Neural progenitor cell (in vitro differentiated cells): Measurements from ENCODE around the gene STRIP1.

ENCODE experiments used
- EZH2 ChIP-seq: fragments of 200-600 bp; sonication (generic); IDR thresholded peaks from 2 replicates; pipeline ENCODE4 v1.6.1; 2017; ENCODE audit warnings: antibody characterized with exemption, mild to moderate bottlenecking, moderate library complexity
- EZH2phosphoT487 ChIP-seq: fragments of 200-600 bp; sonication (generic); IDR thresholded peaks from 2 replicates; pipeline ENCODE4 v1.6.1; 2017; ENCODE audit warnings: antibody characterized with exemption
- TF ChIP-seq, protein P1 (sequence below): fragments of 200-600 bp; sonication (generic); IDR thresholded peaks from 2 replicates; pipeline ENCODE4 v1.5.1; 2017; ENCODE audit warnings: antibody characterized with exemption, mild to moderate bottlenecking

DNA sequence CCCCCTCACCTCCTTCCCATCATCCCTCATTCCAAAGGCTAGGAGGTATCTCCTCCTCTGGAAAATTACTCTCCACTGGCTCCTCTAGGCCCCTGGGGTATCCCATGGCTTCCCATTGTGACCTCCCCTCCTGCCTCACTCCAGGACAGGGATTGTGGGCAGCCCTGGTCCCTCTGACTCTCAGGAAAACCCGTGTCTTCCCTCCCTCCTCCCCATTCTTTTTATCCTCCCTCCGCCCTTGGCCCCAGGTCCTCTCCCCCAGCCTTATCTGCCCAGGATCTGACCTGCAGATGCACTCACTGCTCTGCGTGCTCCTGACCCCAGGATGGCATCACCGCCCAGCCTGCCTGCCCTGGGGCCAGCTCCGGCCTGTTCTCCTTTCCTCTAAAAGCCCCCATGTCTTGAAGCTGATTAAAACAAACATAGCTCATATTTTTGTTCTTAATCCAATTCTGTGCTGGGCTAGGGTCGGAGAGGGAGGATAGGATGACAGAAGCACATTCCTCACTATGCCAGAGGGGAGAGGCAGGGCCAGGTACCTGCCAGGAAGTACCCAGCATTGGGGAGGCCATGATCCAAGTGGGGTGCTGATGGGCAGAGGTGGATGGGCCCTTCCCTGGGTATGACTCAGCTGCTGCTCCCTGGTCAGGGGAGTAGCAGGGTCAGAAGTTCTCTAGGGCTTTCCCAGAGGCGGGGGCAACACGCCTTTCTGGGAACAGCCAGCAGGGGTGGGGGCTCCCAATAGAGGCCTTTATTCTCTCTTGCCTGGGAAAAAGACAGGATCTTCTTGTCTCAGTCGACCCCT lies 64.0 kb downstream of the STRIP1 start:
- TF ChIP-seq EZH2 (no peak), EZH2phosphoT487 (no peak)
- TF ChIP-seq, protein P1, sequence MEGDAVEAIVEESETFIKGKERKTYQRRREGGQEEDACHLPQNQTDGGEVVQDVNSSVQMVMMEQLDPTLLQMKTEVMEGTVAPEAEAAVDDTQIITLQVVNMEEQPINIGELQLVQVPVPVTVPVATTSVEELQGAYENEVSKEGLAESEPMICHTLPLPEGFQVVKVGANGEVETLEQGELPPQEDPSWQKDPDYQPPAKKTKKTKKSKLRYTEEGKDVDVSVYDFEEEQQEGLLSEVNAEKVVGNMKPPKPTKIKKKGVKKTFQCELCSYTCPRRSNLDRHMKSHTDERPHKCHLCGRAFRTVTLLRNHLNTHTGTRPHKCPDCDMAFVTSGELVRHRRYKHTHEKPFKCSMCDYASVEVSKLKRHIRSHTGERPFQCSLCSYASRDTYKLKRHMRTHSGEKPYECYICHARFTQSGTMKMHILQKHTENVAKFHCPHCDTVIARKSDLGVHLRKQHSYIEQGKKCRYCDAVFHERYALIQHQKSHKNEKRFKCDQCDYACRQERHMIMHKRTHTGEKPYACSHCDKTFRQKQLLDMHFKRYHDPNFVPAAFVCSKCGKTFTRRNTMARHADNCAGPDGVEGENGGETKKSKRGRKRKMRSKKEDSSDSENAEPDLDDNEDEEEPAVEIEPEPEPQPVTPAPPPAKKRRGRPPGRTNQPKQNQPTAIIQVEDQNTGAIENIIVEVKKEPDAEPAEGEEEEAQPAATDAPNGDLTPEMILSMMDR, result no peak
